Stimulated activated CD4-positive, alpha-beta T cell treated with anti-CD3 and anti-CD28 coated beads, TNF-alpha, amount 100 ng/mL, for 4 hours (primary cell): Measurements from ENCODE around the gene C6orf47.

Source experiments
- DNase-seq, 3 experiments: peaks; one replicate each; pipeline ENCODE4 v3.0.0-alpha.2; 2020; ENCODE audit warnings: low read depth in 3 of 3

Gene C6orf47

DNA sequence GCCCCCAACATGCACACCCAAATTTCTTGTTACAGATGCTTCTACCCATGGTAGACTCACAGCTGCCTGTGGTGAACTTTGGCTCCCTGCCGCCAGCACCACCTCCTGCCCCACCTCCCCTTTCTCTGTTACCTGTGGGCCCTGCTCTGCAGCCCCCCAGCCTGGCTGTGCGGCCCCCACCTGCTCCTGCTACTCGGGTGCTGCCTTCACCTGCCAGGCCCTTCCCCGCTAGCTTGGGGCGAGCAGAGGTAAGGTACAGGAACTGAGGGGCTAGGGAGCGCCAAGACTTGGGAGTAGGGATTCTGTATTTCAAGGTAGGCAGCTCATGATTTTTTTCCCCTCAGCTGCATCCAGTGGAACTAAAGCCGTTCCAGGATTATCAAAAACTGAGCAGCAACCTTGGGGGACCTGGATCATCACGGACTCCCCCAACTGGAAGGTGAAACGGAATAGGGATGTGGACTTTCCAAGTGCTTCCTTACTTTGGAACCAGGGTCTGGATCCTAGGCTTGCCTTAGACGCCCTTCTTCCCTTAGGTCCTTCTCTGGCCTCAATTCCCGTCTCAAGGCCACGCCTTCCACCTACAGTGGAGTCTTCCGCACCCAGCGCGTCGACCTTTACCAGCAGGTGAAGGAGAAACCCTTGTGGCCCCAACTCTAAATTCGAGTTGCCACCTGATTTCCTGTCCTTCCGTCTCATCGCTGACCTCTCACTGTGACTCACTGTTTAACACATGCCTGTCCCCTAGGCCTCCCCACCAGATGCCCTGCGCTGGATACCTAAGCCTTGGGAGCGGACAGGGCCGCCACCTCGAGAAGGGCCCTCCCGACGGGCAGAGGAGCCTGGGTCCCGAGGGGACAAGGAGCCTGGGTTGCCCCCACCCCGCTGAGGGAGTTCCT, 23.6 kb downstream of the C6orf47 start:
- DNase-seq, result no peak

DNA sequence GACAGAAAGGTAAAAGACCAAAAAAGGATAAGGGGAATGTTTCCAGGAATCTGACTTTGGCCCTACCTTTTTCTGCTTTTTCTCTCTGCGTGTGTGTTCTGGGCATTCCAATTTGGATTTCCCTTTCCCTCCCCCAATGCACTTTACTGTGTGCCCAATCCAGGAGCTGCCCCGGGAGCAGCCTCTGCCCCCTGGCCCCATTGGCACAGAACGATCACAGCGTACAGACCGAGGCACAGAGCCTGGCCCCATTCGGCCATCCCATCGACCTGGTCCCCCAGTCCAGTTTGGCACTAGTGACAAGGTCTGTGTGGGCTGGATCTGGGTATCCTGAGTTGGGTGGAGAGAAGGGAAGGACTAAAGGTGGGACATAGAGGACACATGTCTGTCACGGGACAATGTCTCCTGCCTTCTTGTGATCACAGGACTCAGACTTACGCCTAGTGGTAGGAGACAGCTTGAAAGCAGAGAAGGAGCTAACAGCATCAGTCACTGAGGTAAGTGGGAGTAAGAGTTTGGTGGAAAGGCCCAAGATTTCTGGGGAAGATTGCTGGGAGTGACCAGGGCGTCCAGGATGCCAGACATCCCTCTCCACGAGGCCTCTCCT, 25.5 kb downstream of the C6orf47 start:
- no peak for DNase-seq

DNA sequence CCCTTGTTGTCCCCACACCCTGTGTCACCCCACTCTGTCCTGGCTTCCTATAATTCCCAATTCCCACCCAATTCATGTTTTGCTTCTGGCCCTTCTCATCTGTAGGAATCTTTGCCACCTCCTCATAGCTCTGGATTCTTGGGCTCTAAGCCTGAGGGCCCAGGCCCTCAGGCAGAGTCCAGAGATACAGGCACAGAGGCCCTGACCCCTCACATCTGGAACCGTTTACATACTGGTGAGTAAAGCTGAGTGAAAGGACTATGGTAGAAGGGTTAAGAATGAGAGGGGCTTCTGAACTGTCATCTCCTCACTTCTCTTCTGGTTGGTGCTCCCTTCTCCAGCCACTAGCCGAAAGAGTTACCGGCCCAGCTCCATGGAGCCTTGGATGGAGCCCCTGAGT, 26.4 kb downstream of the C6orf47 start:
- DNase-seq, result no peak

DNA sequence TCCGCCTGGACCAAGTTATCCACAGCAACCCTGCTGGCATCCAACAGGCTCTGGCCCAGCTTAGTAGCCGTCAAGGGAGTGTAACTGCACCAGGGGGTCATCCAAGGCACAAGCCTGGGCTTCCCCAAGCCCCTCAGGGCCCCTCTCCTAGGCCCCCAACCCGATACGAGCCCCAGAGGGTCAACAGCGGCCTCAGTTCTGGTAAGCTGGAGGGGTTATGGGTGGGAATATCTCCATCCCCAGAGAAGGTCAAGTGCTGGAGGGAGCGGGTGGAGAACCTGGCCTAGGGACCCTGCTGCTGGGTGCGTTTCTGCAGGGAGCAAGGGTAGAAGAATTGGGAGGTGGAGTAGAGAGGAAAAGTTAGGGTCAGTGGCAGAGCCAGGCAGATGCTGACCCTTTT, 27.1 kb downstream of the C6orf47 start:
- no peak for DNase-seq

DNA sequence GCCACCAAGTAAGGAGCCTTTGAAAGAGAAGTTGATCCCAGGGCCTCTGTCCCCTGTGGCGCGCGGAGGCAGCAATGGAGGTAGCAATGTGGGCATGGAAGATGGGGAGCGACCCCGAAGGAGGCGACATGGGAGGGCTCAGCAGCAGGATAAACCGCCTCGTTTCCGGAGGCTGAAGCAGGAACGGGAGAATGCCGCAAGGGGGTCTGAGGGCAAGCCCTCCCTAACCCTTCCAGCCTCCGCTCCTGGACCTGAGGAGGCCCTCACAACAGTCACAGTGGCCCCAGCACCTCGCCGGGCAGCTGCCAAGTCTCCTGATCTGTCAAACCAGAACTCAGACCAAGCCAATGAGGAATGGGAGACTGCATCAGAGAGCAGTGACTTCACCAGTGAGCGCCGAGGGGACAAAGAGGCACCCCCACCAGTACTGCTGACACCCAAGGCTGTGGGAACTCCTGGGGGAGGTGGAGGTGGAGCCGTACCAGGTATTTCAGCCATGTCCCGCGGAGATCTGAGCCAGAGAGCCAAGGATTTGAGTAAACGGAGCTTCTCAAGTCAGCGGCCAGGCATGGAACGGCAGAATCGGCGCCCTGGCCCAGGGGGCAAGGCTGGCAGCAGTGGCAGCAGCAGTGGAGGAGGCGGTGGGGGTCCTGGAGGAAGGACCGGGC, 28.2 kb downstream of the C6orf47 start:
- DNase-seq, result no peak

DNA sequence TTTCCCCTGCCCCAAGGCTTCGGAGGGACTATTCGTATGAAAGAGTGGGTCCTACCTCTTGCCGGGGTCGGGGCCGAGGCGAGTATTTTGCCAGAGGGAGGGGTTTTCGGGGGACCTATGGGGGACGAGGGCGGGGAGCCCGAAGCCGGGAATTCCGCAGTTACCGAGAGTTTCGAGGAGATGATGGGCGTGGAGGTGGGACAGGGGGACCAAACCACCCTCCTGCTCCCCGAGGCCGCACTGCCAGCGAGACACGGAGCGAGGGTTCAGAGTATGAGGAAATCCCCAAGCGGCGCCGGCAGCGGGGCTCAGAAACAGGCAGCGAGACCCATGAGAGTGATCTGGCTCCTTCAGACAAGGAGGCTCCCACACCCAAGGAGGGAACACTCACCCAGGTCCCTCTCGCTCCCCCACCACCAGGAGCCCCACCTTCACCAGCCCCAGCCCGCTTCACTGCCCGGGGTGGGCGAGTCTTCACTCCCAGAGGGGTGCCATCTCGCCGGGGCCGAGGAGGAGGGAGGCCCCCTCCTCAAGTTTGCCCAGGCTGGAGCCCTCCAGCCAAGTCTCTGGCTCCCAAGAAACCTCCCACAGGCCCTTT, 28.8 kb downstream of the C6orf47 start:
- no peak for DNase-seq

DNA sequence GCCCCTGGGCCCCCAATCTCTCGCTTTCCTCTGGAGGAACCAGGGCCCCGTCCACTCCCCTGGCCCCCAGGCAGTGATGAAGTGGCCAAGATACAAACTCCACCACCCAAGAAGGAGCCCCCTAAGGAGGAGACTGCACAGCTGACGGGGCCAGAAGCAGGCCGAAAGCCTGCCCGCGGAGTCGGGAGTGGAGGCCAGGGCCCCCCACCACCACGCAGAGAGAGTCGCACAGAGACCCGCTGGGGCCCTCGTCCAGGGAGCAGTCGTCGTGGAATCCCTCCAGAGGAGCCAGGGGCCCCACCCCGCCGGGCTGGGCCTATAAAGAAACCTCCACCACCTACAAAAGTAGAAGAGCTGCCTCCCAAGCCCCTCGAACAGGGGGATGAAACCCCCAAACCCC, 29.4 kb downstream of the C6orf47 start:
- no peak for DNase-seq

DNA sequence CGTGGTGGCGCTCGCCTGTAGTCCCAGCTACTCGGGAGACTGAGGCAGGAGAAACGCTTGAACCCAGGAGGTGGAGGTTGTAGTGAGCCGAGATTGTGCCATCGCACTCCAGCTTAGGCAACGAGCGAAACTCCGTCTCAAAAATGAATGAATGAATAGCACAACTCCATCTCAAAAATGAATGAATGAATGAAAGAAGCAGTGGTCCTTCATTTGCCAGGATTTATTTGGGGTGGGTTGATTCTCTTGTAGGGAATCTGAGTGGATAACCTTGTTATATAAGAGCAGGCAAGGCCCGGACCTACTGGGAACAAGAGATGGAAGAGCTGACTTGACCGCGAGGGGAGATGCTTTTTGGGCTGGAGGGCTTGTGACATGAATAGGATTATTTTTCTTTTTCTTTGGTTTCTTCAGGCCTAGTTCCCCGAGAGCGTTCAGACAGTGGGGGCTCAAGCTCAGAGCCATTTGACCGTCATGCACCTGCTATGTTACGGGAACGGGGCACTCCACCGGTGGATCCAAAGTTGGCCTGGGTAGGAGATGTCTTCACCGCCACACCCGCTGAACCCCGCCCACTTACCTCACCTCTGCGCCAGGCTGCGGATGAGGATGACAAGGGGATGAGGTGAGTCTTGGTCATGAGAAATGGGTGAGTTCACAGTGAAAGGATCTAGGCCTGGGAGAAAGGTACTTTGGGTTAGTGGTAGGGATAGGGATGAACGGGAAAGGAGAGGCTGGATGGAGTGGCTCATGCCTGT, 30.2 kb downstream of the C6orf47 start:
- DNase-seq, result no peak

DNA sequence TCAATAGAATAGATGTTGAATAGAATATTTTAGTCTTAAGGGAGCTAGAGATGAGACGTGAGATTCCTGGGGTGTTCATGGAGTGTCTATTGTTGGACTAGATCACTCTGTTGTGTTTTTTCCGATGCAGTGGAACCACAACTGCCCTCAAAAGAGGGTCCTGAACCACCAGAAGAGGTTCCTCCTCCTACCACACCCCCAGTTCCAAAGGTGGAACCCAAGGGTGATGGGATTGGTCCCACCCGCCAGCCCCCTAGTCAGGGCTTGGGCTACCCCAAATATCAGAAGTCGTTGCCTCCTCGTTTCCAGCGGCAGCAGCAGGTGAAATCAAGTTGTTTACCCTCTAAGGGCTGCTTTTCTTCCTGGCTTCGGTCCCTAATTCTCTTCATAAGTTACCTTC, 31.6 kb downstream of the C6orf47 start:
- no peak for DNase-seq

DNA sequence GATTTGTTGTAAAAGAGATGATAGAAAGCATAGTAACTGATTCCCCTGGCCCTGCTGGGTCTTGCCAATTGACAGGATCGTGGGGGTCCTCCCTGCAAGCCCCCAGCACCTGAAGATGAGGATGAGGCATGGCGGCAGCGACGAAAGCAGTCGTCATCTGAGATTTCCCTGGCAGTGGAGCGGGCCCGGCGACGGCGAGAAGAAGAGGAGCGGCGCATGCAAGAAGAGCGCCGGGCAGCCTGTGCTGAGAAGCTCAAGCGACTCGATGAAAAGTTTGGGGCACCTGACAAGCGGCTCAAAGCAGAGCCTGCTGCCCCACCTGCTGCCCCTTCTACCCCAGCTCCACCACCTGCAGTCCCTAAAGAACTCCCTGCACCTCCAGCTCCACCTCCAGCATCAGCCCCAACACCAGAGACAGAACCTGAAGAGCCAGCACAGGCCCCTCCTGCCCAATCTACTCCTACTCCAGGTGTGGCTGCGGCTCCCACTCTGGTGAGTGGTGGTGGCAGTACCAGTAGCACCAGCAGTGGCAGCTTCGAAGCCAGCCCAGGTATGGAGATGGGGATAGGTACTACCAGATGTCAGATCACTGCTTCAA, 32.8 kb downstream of the C6orf47 start:
- DNase-seq, result no peak

DNA sequence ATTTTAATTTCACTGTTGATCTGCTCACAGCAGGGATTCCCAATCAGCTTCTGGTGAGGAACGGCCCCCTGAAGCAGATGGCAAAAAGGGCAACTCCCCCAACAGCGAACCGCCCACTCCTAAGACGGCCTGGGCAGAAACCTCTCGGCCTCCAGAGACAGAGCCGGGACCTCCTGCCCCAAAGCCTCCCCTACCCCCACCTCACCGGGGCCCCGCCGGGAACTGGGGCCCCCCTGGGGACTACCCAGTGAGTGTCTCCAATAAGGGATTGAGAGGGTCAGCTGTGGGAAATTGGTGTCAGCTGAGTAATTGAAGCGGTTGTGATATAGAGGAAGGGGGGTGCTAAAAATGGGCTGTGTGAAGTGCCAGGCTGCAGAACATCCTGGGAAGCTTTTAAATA, 33.6 kb downstream of the C6orf47 start:
- DNase-seq, result no peak

DNA sequence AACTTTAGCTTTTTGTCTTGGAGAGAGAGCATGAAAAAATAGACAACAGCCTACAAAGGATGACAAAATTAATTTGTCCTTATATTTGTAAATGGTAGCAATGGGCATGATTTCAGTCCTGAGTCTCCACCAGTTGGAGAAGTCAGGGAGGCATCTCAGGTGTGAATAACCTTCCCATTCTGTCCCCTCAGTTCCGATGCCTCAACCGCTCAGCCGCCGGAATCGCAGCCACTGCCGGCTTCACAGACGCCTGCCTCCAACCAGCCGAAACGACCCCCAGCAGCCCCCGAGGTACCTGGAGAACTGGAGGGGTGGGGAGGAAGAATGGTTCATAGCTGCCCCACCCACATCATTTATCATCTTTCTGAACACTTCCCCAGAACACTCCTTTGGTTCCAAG, 36.5 kb downstream of the C6orf47 start:
- DNase-seq, result no peak

DNA sequence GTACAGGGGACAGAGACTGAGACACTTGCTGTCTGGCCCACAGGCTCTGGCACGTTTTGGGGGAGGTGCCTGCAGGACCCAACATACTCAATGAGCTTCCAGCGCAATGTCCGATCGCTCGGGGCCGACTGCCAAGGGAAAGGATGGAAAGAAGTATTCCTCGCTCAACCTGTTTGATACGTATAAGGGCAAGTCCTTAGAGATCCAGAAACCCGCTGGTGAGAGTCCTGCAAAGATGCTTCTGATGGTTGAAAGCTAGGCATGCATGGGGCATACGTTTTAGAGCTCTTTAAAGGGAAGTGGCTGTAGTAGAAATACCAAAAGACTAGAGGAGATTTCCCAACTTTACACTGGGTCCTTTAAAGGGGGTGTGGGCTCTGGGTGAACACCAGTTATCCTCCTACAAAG, 37.9 kb downstream of the C6orf47 start:
- DNase-seq, result no peak

DNA sequence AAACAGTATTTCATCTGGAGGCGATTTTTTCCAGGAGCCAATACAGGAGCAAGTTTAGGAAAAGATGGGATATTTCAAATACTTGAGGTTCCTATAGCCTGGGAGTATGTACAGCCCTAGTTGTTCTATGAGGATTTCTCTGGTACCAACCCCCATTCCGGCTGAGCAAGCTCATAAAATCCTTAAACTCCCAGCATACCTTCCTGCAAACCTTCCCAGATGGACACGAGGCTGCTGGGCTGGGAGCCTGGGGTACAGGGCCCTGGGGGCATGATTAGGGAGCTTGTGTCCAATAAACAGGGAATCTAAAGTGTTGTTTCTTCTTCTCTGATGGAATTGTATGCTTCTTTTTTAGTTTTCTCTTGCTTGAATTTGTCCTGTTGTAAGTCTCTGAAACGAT, 38.6 kb downstream of the C6orf47 start:
- no peak for DNase-seq

DNA sequence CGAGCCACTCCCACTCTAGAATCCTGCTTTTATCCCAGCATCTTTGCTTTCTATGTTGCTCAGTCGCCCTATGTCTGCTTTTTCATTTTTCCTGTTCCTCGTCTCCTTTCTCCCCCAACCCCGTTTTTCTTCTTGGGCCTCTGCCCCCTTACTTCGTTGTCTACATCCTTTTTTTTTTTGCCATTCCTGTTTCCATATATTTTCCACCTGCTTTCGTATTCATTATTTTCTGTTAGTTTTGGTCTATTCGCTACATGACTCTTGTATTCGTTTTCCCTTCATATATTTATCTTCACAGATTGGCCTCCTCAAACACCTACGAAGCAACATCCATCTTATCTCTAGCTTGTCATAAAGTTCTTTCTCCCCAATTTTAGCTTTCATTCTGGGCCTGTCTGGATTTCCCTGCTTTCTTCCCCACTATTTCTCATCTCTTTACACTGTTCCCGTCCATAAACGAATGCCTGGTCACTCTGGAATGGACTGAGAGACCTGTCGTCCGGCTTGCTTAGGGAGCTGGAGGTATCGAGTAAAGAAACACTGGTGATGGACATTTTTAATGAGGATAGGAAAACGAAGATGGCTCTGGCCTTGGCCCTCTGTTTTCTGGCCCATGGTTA, 39.1 kb downstream of the C6orf47 start:
- no peak for DNase-seq

DNA sequence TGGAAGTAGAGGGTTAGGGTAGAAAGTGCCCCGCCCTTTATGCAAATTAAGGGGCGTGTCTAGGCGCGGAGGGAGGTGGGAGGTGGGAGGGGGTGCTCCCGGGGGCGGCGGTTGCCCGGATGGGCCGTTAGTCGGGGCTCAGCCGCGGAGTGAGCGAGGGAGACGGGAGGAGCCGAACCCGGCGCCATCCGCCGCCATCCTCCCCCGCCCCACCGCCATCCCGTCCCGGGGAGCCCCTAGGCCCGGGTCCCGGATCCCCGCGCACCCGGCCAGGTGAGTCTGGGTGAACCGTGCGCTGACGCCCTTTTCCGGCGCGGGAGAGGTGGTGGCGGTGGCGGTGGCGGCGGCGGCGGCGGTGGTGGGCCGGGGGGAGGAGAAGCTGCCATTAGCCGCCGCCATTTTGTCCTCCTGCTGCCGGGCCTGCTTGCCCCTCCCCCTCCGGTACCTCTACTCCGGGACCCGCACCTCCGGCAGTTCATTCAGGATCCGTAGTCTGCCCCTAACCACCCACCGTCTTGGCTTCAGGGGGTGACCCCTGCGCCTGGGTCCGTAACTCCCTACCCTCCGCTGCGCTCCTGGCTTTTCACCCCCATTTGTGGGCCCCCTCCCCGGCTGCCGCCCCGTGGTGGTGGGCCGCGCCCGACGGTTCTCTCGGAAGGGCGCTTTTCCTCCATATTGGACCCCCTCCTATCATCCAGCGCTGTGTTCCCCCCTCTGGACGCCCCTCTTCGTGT, 39.8 kb downstream of the C6orf47 start, which contains the start of gene PRRC2A:
Gene PRRC2A (plus strand): TSS at position 130 of the 734 bp plus-strand sequence. CDS start 2,075 bp downstream, outside the sequence.
- peak in 2 of 3 experiments; percentile 63 to 87 for DNase-seq

DNA sequence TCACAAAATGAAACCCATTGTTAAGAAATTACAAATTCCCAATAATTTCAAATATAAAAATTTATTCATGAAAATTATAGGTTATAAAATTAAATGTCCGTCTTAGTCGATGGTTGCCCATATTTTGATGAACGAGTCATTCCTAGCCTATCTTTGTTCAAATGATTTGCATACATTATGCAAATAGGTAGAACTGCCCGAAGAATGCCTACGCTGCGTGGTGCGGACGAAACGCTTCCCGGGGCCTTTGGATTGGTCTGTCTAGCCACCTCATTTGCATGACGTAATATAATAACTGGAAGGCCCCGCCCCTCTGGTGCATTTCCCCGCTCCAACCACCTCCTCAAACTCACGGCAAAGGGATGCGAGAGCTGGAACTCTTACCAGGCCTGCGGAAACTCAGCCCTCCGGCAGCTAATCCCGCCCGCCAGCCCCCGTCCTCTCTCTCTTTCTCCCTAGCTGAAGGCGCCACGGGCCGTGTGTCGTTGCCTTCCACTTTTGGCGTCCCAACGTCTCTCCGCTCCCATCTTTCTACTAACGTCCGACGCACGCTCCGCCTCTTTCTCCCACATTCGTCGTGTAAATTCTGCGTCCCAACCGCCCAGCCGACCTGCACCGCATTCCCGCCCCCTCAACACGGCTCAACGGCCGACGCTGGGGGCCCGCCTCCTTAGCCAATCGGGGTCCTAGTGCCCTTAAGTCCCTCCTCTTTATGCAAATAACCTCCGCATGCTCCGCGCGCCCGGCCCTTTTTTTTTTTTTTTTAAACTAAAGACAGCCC, 40.6 kb downstream of the C6orf47 start:
- DNase-seq, result peak; percentile 84 to 96 (median 90)

DNA sequence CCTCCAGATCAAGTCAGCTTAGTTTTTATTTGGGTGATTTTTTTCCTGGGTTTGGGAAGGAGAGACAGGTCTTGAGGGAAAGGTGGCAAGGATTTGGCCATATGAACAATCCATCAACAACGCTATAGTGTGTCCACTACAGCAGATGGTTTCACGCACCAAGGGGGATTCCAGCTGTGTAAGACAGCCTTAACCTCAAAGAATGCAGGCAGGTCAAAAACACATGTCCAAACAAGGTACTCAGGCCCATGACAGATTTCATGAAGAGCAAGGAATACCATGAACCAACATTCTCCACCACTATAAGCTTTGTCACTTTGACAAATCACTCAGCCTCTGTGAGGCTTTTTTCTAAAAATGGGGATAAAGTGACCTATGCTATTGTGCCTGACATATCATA, 43.6 kb downstream of the C6orf47 start:
- no peak for DNase-seq

DNA sequence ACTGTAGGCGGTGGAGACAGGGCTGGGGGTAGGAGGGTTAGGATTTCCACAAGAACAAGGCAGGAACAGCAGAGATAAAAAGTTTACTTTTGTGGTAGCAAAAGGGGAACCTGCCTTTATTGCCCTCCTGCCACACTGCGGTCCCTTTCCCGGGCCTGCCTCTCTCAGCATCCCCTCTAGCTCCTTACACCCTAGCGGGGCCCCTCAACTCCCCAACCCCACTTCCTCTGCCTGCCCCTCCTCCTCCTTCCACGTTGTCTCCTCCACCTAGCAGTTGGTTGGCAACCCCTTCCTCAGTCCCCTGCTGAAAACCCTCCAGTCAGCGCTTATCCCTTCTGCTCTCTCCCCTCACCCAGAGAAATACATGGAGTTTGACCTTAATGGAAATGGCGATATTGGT, 44.8 kb downstream of the C6orf47 start:
- DNase-seq, result no peak
